HepG2 (cell line): ENCODE results near the gene CCND2.

Experiments used
- PHB2 ChIP-seq: fragments of 450-650 bp; IDR thresholded peaks from 2 replicates; pipeline ENCODE4 v1.6.1; 2018; ENCODE audit not compliant: partially characterized antibody
- POLR2A ChIP-seq, 2 experiments: IDR thresholded peaks; 2 replicates each; pipeline ENCODE4 v1.6.1; 2011; ENCODE audit warnings: low read depth in 2 of 2, low read length in 2 of 2, mild to moderate bottlenecking in 1 of 2, moderate library complexity in 1 of 2; ENCODE audit not compliant: insufficient read depth in 1 of 2
- TBL1XR1 ChIP-seq: fragments of 150-350 bp; IDR thresholded peaks from 2 replicates; pipeline ENCODE4 v1.6.1; 2014; ENCODE audit warnings: borderline replicate concordance, low read length; ENCODE audit not compliant: partially characterized antibody
- ZBTB2 ChIP-seq: sonication (generic); formaldehyde crosslinking; IDR thresholded peaks from 2 replicates; pipeline ENCODE4 v1.8.0; 2022; ENCODE audit warnings: low read depth, missing genetic modification reagents
- ZXDC ChIP-seq: sonication (generic); formaldehyde crosslinking; IDR thresholded peaks from 2 replicates; pipeline ENCODE4 v1.5.0; 2020; ENCODE audit warnings: mild to moderate bottlenecking, missing genetic modification reagents

GRCh38 chr12:4240161-4240783 lies 33.3 kb upstream of the CCND2 start:
- TF ChIP-seq ZXDC (CRISPR knock-in tag) (no peak), PHB2 (no peak), POLR2A (IDR thresholded peaks at IDR 0.05; ENCODE audit: insufficient read depth in 1 of 2, low read depth in 2 of 2, low read length in 2 of 2) (no peak), TBL1XR1 (no peak), ZBTB2 (CRISPR knock-in tag) (no peak)
